GM10248 (cell line): ENCODE results near the gene SERPINA4.

ENCODE experiments used
- CTCF ChIA-PET: fragments of 300-600 bp; sonication (Branson Sonifier 250); formaldehyde crosslinking; extraction: SDS; loops from one replicate; lab custom pipeline; 2021; ENCODE audit warnings: antibody characterized with exemption; lab: Yijun Ruan, JAX
- POLR2A ChIA-PET: fragments of 350-650 bp; sonication (Branson Sonifier 250); formaldehyde crosslinking; extraction: SDS; loops from one replicate; lab custom pipeline; 2020; ENCODE audit warnings: antibody characterized with exemption; lab: Yijun Ruan, JAX
- DNase-seq: peaks from one replicate; pipeline ENCODE4 v3.0.0; 2012; ENCODE audit errors: extremely low spot score
- TF ChIP-seq, protein P1 (sequence below): IDR thresholded peaks from 2 replicates; pipeline ENCODE4 v1.5.1; 2012; ENCODE audit warnings: mild to moderate bottlenecking, low read depth; ENCODE audit errors: extremely low read depth, missing control alignments, control extremely low read depth

SERPINA4 gene

GRCh38 chr14:94521375-94522114 lies 39.7 kb upstream of the SERPINA4 start:
- ChIA-PET CTCF (interaction anchor here (1.6 kb wide), 2 partner anchors 27 to 88 kb away, joined by 3 to 6 read pairs; no protein-coding TSS in a partner anchor), POLR2A (no interaction called here)
- TF ChIP-seq, protein P1, sequence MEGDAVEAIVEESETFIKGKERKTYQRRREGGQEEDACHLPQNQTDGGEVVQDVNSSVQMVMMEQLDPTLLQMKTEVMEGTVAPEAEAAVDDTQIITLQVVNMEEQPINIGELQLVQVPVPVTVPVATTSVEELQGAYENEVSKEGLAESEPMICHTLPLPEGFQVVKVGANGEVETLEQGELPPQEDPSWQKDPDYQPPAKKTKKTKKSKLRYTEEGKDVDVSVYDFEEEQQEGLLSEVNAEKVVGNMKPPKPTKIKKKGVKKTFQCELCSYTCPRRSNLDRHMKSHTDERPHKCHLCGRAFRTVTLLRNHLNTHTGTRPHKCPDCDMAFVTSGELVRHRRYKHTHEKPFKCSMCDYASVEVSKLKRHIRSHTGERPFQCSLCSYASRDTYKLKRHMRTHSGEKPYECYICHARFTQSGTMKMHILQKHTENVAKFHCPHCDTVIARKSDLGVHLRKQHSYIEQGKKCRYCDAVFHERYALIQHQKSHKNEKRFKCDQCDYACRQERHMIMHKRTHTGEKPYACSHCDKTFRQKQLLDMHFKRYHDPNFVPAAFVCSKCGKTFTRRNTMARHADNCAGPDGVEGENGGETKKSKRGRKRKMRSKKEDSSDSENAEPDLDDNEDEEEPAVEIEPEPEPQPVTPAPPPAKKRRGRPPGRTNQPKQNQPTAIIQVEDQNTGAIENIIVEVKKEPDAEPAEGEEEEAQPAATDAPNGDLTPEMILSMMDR: no peak
- DNase-seq: no peak

GRCh38 chr14:94522115-94522724 lies 39.0 kb upstream of the SERPINA4 start:
- CTCF ChIA-PET: interaction anchor here (1.6 kb wide), 2 partner anchors 27 to 89 kb away, joined by 3 to 6 read pairs; no protein-coding TSS in a partner anchor
- no peak for DNase-seq
- POLR2A ChIA-PET: no interaction called here
- TF ChIP-seq, protein P1: no peak

GRCh38 chr14:94523265-94523664 lies 38.0 kb upstream of the SERPINA4 start:
- TF ChIP-seq, protein P1: no peak
- POLR2A ChIA-PET: no interaction called here
- DNase-seq: no peak
- CTCF ChIA-PET: interaction anchor here (1.6 kb wide), 1 partner anchor 26 kb away, joined by 6 read pairs; no protein-coding TSS in a partner anchor

DNA sequence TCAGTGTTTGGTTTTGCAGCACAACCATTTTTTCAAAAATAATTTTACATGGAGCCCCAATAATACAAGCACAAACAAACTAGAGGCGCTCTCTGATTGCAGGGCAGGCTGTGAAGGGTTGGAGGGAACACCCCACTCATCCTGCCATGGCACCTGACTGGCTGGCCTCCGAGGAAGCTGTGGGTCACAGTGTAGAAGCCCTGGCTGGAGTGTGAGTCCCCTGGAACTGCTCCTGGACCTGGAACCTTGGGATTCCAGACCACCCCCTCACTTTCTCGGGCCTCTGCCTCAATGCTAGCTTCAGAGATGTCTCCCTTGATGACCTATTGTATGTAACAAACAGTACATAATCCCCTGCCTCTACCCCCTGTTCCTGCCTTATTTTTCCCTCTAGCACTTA lies 37.1 kb upstream of the SERPINA4 start:
- TF ChIP-seq, protein P1: no peak
- no peak for DNase-seq
- POLR2A ChIA-PET: no interaction called here
- CTCF ChIA-PET: no interaction called here

DNA sequence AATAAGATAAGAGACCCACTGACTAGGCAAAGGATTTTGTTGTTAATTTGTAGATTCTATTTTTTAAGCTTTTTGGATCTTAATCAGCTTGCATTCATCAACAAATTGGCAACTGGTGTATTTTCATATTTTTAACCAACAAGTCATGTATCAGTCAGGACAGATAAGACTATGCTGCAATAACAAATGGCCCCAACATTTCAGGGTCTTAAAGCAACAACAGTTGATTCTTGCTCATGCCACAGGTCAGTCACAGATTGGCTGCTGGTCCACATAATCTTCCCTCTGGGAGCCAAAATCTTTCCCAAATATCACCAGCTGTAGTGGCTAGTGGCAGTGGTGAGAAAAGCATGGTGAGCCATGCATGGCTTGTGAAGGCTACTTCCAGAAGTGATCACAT lies 30.1 kb upstream of the SERPINA4 start:
- CTCF ChIA-PET: interaction anchor here (0.8 to 2.5 kb wide), 3 partner anchors 9 to 45 kb away, joined by 3 to 11 read pairs (median 3); no protein-coding TSS in a partner anchor
- DNase-seq: no peak
- POLR2A ChIA-PET: no interaction called here
- TF ChIP-seq, protein P1: no peak

DNA sequence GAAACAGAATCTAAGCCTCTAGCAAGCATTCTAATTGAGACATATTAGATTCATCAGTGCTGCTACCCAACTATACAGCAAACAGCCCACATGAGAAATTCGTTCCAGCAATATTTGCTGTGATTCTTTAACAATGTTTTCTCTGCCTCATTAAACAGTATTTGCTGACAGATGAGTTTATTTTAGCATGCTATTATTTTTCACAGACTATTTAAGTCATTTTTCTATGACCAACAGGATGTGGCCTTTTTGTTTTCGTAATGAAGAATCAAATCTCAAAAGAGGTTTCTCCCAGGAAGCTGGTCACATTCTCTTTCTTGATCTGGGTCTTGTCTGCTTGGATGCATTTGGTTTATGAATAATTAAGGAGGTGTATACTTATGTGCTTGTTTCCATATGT lies 28.8 kb upstream of the SERPINA4 start:
- ChIA-PET CTCF (interaction anchor here (0.9 to 10.2 kb wide), 4 partner anchors 16 to 100 kb away, joined by 3 to 77 read pairs (median 4); no protein-coding TSS in a partner anchor), POLR2A (no interaction called here)
- TF ChIP-seq, protein P1: no peak
- DNase-seq: no peak
